ENCODE results near the gene ARL5C. TPM values are rescaled to one million over a fixed set of nuclear protein-coding genes. Genes with fewer than 3 reads are reported as not detected.
A peak's percentile ranks its signal among the peaks of the same experiment; 100 is the strongest.

ARL5C gene
- total RNA-seq, 1 donor from 2014 or later, result not detected

- H3K4me1 Mint-ChIP-seq, result peaks cover 27% of the 10 kb centered on the region
- intact Hi-C loops (cut with micrococcal nuclease), result loop anchor here (5.0 kb wide), 1 partner anchor 46 kb away; the partner anchor contains the start of gene CACNB1
- peak; percentile 72 for DNase-seq
- H3K27me3 Mint-ChIP-seq, result peaks cover 41% of the 10 kb centered on the region
- no peaks in the 10 kb centered on the region for H3K9me3 Mint-ChIP-seq
- H3K4me3 Mint-ChIP-seq, result peak within 1 kb of the TSS; percentile 95
- H3K27ac Mint-ChIP-seq, result peak within 1 kb of the TSS; percentile 27
- peaks cover 2% of the 10 kb centered on the region for H3K36me3 Mint-ChIP-seq (ENCODE audit: low read depth)
Measured at GRCh38 chr17:39151150-39151942, 14.6 kb downstream of the ARL5C start, which contains the start of gene PLXDC1. PLXDC1 (minus strand) TSS chr17:39151637; CDS start chr17:39151437, 200 bp downstream.

GRCh38 chr17:39150795-39151149, 15.2 kb downstream of the ARL5C start:
- intact Hi-C loops (cut with micrococcal nuclease), result loop anchor here (5.0 kb wide), 1 partner anchor 47 kb away; the partner anchor contains the start of gene CACNB1
- peak overlapping the region; percentile 65 for H3K4me3 Mint-ChIP-seq
- DNase-seq, result no peak
- no peaks in the 10 kb centered on the region for H3K9me3 Mint-ChIP-seq
- no peak overlapping the region for H3K27ac Mint-ChIP-seq
- H3K27me3 Mint-ChIP-seq, result peaks cover 41% of the 10 kb centered on the region
- peaks cover 27% of the 10 kb centered on the region for H3K4me1 Mint-ChIP-seq
- H3K36me3 Mint-ChIP-seq (ENCODE audit: low read depth), result peaks cover 2% of the 10 kb centered on the region

DNA sequence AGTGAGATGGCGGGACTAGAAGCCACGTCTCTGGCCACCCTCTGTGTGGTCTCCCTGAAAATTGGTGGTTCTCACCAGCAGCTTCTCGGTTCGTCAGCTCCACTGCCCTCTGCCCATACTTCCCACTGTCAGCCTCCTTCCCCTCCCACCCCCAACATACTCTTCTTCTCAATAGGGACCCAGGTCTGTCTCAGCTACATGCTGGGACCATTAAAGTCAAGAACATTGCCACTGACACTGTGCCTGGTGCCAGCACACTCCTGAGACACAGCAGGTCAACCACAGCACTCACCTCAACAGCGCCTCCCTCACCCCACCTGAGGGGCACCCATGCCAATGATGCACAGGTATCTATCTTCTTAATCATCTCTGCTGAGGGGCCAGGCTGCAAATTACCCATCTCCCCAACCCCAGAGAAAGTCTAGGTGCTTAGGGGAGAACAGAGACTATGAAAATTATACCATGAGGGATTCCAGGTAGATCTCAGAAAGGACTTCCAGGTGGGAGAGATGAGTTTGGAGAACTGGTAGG, 15.8 kb downstream of the ARL5C start:
- peak overlapping the region; percentile 16 for H3K4me3 Mint-ChIP-seq
- H3K4me1 Mint-ChIP-seq, result peaks cover 27% of the 10 kb centered on the region
- H3K36me3 Mint-ChIP-seq (ENCODE audit: low read depth), result peaks cover 2% of the 10 kb centered on the region
- H3K9me3 Mint-ChIP-seq, result no peaks in the 10 kb centered on the region
- intact Hi-C loops (cut with micrococcal nuclease), result loop anchor here (5.0 kb wide), 1 partner anchor 47 kb away; the partner anchor contains the start of gene CACNB1
- DNase-seq, result no peak
- H3K27me3 Mint-ChIP-seq, result peaks cover 41% of the 10 kb centered on the region
- H3K27ac Mint-ChIP-seq, result no peak overlapping the region

DNA sequence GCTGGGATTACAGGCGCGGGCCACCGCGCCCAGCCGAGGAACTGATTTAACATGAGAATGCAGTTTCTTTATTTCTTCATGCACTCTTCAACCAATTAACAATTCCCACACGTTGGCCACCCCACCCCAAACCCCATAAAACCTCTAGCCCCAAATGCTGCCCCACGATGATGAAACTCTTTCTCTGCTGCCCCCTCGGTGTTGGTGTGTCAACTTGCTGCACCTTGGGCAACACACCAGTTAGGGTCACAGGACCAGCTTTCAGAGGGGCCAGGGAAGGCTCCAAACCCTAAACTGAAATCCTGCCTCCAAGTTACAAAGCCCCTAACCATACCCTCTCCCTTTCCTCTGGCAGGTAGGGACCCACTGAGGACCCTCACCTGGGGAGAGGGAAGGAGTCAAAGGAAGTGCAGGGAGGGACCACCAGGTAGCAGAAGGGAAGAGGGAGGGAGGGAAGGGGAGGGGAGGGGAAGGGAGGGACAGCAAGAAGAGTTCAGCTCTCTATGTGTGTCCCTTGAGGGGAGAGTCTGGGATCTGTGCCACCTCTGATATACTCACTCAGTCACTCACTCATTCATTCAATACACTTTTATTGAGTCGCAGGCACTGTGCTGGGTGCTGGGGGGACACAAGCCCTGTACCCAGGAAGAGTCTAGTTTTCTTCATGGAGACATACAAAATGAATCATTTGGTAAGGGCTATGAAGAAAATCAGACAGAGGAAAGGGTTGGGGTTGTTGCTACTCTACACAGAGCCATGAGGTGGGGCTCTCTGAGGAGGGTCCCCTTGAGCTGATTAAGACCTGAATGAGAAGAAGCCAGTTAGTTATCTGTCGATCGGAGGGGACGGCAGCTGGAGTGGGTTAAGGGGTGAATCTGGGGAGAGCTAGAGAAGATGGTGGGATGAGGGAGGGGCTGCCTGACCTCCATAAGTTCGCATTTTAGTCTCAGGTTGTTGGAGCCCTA, 18.5 kb downstream of the ARL5C start:
- Mint-ChIP-seq H3K4me1 (peaks cover 12% of the 10 kb centered on the region), H3K9me3 (no peaks in the 10 kb centered on the region), H3K4me3 (no peak overlapping the region), H3K27me3 (peaks cover 33% of the 10 kb centered on the region), H3K36me3 (ENCODE audit: low read depth) (no peaks in the 10 kb centered on the region), H3K27ac (no peak overlapping the region)
- DNase-seq, result no peak
- intact Hi-C loops (cut with micrococcal nuclease), result no loop called here

- Mint-ChIP-seq H3K27me3 (peaks cover 26% of the 10 kb centered on the region), H3K36me3 (ENCODE audit: low read depth) (no peaks in the 10 kb centered on the region), H3K27ac (no peak overlapping the region), H3K4me1 (peaks cover 4% of the 10 kb centered on the region), H3K9me3 (no peaks in the 10 kb centered on the region), H3K4me3 (no peak overlapping the region)
- DNase-seq, result no peak
- intact Hi-C loops (cut with micrococcal nuclease), result no loop called here
Measured at GRCh38 chr17:39146273-39146672, 19.7 kb downstream of the ARL5C start.

DNA sequence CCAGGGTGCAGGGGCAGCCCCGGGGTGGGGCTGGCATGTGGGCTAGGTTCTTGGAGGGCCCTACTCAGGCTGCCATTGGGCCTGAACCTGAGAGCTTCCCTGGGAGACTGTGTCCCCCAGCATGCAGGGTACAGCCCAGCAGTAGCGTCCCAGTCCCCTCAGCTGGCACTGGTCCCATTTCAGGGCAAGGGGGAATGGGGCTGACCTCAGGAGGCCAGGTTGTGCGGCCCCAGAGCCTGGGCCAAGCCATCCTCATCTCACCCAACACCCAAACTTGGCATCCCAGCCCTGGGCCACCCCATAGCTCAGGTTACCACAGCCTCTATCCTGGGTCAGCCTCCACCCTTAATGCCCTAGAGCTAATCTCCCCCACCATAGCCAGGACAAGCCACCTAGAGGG, 20.8 kb downstream of the ARL5C start:
- Mint-ChIP-seq H3K4me3 (no peak overlapping the region), H3K4me1 (no peaks in the 10 kb centered on the region), H3K27ac (no peak overlapping the region), H3K36me3 (ENCODE audit: low read depth) (no peaks in the 10 kb centered on the region), H3K9me3 (no peaks in the 10 kb centered on the region), H3K27me3 (peaks cover 17% of the 10 kb centered on the region)
- DNase-seq, result no peak
- intact Hi-C loops (cut with micrococcal nuclease), result no loop called here

DNA sequence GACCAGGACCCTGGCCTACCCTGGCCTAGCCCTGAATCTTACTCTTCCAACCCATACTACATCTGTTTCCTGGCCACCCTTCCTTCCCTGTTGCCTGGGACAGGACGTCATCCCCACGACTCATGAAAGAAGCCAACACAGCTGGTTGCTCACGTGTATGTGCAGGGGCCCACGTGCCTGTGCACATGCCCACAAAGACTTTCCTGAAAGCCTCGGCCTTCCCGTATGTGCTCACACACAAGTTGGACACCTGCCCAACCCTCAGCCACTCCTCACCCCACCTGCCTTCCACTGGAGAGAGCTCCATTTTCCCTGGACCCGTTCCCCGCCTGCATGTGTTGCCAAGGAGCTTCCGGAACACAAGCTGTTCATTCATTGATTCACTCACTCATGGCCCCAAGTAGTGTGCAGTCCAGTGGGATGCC, 21.5 kb downstream of the ARL5C start:
- no peak overlapping the region for H3K27ac Mint-ChIP-seq
- no peaks in the 10 kb centered on the region for H3K36me3 Mint-ChIP-seq (ENCODE audit: low read depth)
- H3K9me3 Mint-ChIP-seq, result no peaks in the 10 kb centered on the region
- DNase-seq, result no peak
- no peaks in the 10 kb centered on the region for H3K4me1 Mint-ChIP-seq
- intact Hi-C loops (cut with micrococcal nuclease), result no loop called here
- H3K27me3 Mint-ChIP-seq, result peaks cover 10% of the 10 kb centered on the region
- no peak overlapping the region for H3K4me3 Mint-ChIP-seq

- no peak for DNase-seq
- intact Hi-C loops (cut with micrococcal nuclease), result no loop called here
- Mint-ChIP-seq H3K36me3 (ENCODE audit: low read depth) (no peaks in the 10 kb centered on the region), H3K4me1 (no peaks in the 10 kb centered on the region), H3K27me3 (peaks cover 4% of the 10 kb centered on the region), H3K9me3 (no peaks in the 10 kb centered on the region), H3K4me3 (no peak overlapping the region), H3K27ac (no peak overlapping the region)
Measured at GRCh38 chr17:39143552-39144093, 22.3 kb downstream of the ARL5C start.

DNA sequence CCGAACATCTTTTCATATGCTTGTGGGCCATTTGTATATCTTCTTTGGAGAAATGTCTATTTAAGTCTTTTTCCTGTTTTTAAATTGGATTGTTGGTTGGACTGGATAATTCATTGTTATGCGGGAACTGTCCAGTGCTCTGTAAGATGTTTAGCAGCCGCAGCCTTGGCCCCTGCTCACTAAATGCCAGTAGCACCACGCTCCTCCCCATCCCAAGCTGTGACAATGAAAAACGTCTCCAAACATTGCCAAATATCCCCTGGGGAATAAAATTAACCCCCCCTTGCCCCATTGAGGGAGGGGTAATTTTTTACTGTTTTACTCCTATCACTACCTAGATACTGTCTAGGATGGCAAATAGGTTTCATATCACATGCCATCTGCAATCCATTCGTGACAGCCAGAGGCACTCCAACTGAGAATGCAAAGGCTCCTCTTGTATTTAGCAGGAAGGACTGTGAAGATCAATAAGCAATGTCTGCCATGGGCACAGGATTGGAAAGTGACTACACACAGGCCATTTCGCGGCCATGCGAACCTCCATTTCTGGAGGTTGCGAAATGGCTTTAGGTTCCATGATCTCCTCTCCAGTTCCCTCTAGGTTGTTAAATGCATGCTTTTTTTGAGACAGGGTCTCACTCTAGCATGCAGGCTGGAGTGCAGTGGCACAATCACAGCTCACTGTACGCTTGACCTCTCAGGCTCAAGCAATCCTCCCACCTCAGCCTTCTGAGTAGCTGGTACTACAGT, 23.9 kb downstream of the ARL5C start:
- Mint-ChIP-seq H3K4me3 (no peak overlapping the region), H3K27ac (no peak overlapping the region), H3K9me3 (no peaks in the 10 kb centered on the region), H3K27me3 (no peaks in the 10 kb centered on the region), H3K4me1 (no peaks in the 10 kb centered on the region), H3K36me3 (ENCODE audit: low read depth) (no peaks in the 10 kb centered on the region)
- intact Hi-C loops (cut with micrococcal nuclease), result no loop called here
- DNase-seq, result no peak

DNA sequence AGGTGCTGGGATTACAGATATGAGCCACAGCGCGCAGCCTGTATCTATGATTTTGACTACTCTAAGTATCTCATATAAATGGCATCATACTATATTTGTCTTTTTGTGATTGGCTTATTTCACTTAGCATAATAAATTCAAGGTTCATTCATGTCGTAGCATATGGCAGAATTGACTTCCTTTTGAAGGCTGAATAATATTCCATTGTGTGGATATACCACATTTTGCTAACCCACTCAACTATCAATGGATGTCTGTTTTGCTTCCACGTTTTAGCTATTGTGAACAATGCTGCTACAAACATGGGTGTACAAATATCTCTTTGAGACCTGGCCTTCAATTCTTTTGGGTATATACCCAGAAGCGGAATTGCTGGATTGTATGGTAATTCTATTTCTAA, 24.7 kb downstream of the ARL5C start:
- intact Hi-C loops (cut with micrococcal nuclease), result no loop called here
- H3K9me3 Mint-ChIP-seq, result no peaks in the 10 kb centered on the region
- no peak for DNase-seq
- H3K36me3 Mint-ChIP-seq (ENCODE audit: low read depth), result no peaks in the 10 kb centered on the region
- no peak overlapping the region for H3K4me3 Mint-ChIP-seq
- no peak overlapping the region for H3K27ac Mint-ChIP-seq
- H3K4me1 Mint-ChIP-seq, result no peaks in the 10 kb centered on the region
- H3K27me3 Mint-ChIP-seq, result no peaks in the 10 kb centered on the region

- intact Hi-C loops (cut with micrococcal nuclease), result no loop called here
- DNase-seq, result no peak
- no peak overlapping the region for H3K4me3 Mint-ChIP-seq
- H3K4me1 Mint-ChIP-seq, result no peaks in the 10 kb centered on the region
- H3K9me3 Mint-ChIP-seq, result no peaks in the 10 kb centered on the region
- no peaks in the 10 kb centered on the region for H3K36me3 Mint-ChIP-seq (ENCODE audit: low read depth)
- peaks cover 3% of the 10 kb centered on the region for H3K27me3 Mint-ChIP-seq
- no peak overlapping the region for H3K27ac Mint-ChIP-seq
Measured at GRCh38 chr17:39139561-39139960, 26.4 kb downstream of the ARL5C start.

DNA sequence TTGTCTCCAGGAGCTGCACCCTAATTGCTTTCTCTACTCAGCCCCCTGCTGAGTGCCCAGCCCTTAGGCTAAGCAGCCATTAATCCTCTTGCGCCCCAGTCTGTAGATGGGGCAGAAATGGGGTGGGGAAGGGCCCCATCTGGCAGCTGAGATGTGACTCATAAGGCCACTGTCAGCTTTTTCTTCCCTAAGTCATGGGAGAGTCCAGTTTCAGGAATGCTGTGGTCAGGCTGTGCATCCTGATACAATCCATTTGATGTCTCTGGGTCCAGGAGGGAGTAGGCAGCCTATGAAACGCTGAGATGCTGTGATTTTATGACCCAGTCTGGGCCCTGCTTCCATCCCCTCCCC, 26.8 kb downstream of the ARL5C start:
- Mint-ChIP-seq H3K36me3 (ENCODE audit: low read depth) (no peaks in the 10 kb centered on the region), H3K27ac (no peak overlapping the region), H3K4me3 (no peak overlapping the region), H3K4me1 (no peaks in the 10 kb centered on the region), H3K9me3 (no peaks in the 10 kb centered on the region), H3K27me3 (peaks cover 3% of the 10 kb centered on the region)
- DNase-seq, result no peak
- intact Hi-C loops (cut with micrococcal nuclease), result no loop called here
